Trophoblast cell (in vitro differentiated cells and primary cell): Measurements from ENCODE around the gene MYO7A.

Experiments
- DNase-seq, 2 donors: peaks; one replicate each; pipeline ENCODE4 v3.0.0-alpha.2; 2016
- H2AFZ ChIP-seq: 2 replicates; pipeline ENCODE4 v1.6.1; 2013; ENCODE audit warnings: low read length, moderate library complexity, mild to moderate bottlenecking; ENCODE audit not compliant: insufficient read depth, poor library complexity
- H2AK5ac ChIP-seq: 2 replicates; pipeline ENCODE4 v1.6.1; 2013; ENCODE audit warnings: mild to moderate bottlenecking, low read length
- H2BK120ac ChIP-seq: 2 replicates; pipeline ENCODE4 v1.6.1; 2013; ENCODE audit warnings: low read length, mild to moderate bottlenecking, moderate library complexity; ENCODE audit not compliant: insufficient read depth, poor library complexity
- H2BK12ac ChIP-seq: 2 replicates; pipeline ENCODE4 v1.6.1; 2013; ENCODE audit warnings: mild to moderate bottlenecking, low read length, moderate library complexity
- H2BK5ac ChIP-seq: 2 replicates; pipeline ENCODE4 v1.6.1; 2013; ENCODE audit warnings: low read length, low read depth, moderate library complexity, mild to moderate bottlenecking; ENCODE audit not compliant: poor library complexity
- H3K14ac ChIP-seq: 2 replicates; pipeline ENCODE4 v1.6.1; 2013; ENCODE audit warnings: mild to moderate bottlenecking, low read length
- H3K18ac ChIP-seq: 2 replicates; pipeline ENCODE4 v1.6.1; 2013; ENCODE audit warnings: mild to moderate bottlenecking, low read length
- H3K23ac ChIP-seq: 2 replicates; pipeline ENCODE4 v1.6.1; 2013; ENCODE audit warnings: low read length
- H3K27ac ChIP-seq: 2 replicates; pipeline ENCODE4 v1.5.1; 2013; ENCODE audit warnings: low read depth, mild to moderate bottlenecking, inconsistent platforms, low read length, moderate library complexity
- H3K27me3 ChIP-seq: 2 replicates; pipeline ENCODE4 v1.6.1; 2013; ENCODE audit warnings: inconsistent platforms, mild to moderate bottlenecking, low read length, moderate library complexity; ENCODE audit not compliant: insufficient read depth
- H3K36me3 ChIP-seq, 2 experiments: 1 replicate in 1 of 2; 2 replicates in 1 of 2; pipeline ENCODE4 v1.6.1; 2013; ENCODE audit warnings: low read length in 2 of 2, mild to moderate bottlenecking in 2 of 2, moderate library complexity in 1 of 2; ENCODE audit not compliant: insufficient read depth in 2 of 2, control insufficient read depth in 1 of 2
- H3K4ac ChIP-seq: 2 replicates; pipeline ENCODE4 v1.6.1; 2013; ENCODE audit warnings: low read depth, mild to moderate bottlenecking, low read length, moderate library complexity
- H3K4me1 ChIP-seq, 2 experiments: 1 replicate in 1 of 2; 2 replicates in 1 of 2; pipeline ENCODE4 v1.6.1; 2013; ENCODE audit warnings: low read length in 2 of 2, mild to moderate bottlenecking in 2 of 2, moderate library complexity in 1 of 2; ENCODE audit not compliant: insufficient read depth in 2 of 2, control insufficient read depth in 1 of 2
- H3K4me2 ChIP-seq: 2 replicates; pipeline ENCODE4 v1.6.1; 2013; ENCODE audit warnings: inconsistent platforms, mild to moderate bottlenecking, low read length, moderate library complexity
- H3K4me3 ChIP-seq: 2 replicates; pipeline ENCODE4 v1.5.1; 2013; ENCODE audit warnings: mild to moderate bottlenecking, low read depth, low read length, inconsistent platforms
- H3K79me1 ChIP-seq: one replicate; pipeline ENCODE4 v1.6.1; 2013; ENCODE audit warnings: low read length
- H3K79me2 ChIP-seq: 2 replicates; pipeline ENCODE4 v1.6.1; 2013; ENCODE audit warnings: low read length, mild to moderate bottlenecking; ENCODE audit not compliant: control insufficient read depth, insufficient read depth, poor library complexity
- H3K9ac ChIP-seq: 2 replicates; pipeline ENCODE4 v1.6.1; 2013; ENCODE audit warnings: mild to moderate bottlenecking, low read length
- H3K9me3 ChIP-seq: 2 replicates; pipeline ENCODE4 v1.6.1; 2013; ENCODE audit warnings: low read depth, mild to moderate bottlenecking, control low read depth, inconsistent platforms, low read length; ENCODE audit not compliant: insufficient read depth
- H4K12ac ChIP-seq: 2 replicates; pipeline ENCODE4 v1.6.1; 2013; ENCODE audit warnings: low read depth, mild to moderate bottlenecking, low read length, moderate library complexity
- H4K8ac ChIP-seq: 2 replicates; pipeline ENCODE4 v1.6.1; 2013; ENCODE audit warnings: low read depth, mild to moderate bottlenecking, low read length, moderate library complexity
- H4K91ac ChIP-seq: one replicate; pipeline ENCODE4 v1.6.1; 2013; ENCODE audit warnings: low read depth, mild to moderate bottlenecking, low read length, moderate library complexity
- WGBS: extraction: QIAGEN DNeasy Blood & Tissue Kit; methylation state at CpG from one replicate; pipeline ENCODE4 v1.1.7; 2013; ENCODE audit warnings: missing lambda C conversion rate; ENCODE audit not compliant: insufficient read length, insufficient coverage; ENCODE audit errors: extremely low coverage; 5-methylcytosine and 5-hydroxymethylcytosine counted together

MYO7A gene

DNA sequence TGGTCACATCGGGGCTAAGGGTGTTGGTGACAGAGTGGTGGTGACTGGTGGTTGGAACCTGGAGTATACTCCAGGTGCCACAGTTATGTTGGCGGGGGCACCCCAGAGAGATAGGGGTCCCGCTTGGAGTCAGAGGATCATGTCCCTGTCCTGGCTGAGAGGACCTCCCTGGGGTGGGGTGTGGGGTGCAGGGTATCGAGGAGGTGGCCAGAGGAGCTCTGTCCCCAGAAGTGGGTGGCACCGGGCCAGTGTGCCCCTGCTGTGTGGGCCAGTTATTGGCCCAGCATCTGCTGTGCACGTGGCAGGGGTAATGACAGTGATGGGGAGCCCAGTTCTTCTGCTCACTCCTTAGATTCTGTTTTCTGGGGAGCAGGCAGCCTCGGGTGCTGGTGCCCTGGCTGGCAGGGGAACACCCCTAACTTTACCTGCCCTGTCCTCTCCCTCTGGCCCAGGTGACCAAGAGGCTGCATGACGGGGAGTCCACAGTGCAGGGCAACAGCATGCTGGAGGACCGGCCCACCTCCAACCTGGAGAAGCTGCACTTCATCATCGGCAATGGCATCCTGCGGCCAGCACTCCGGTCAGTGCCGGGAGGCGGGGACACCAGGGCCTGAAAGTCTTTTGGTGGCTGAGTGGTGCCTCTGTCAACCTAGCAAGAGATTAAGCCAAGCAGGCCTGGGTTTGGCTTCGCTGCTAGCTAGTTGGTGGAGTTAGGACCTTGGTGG, 56.3 kb downstream of the MYO7A start:
- no peak overlapping the region for H4K12ac ChIP-seq
- H3K23ac ChIP-seq, result no peak overlapping the region
- no peaks in the 10 kb centered on the region for H3K36me3 ChIP-seq
- DNase-seq, result no peak
- H3K18ac ChIP-seq, result no peak overlapping the region
- H3K4me2 ChIP-seq, result no peak overlapping the region
- H3K4me3 ChIP-seq, result no peak overlapping the region
- H4K91ac ChIP-seq, result no peak overlapping the region
- H3K79me1 ChIP-seq, result no peaks in the 10 kb centered on the region
- H2AK5ac ChIP-seq, result no peak overlapping the region
- no peak overlapping the region for H2BK120ac ChIP-seq
- H4K8ac ChIP-seq, result no peak overlapping the region
- no peak overlapping the region for H3K27ac ChIP-seq
- no peaks in the 10 kb centered on the region for H3K27me3 ChIP-seq
- H2BK5ac ChIP-seq, result no peak overlapping the region
- H2AFZ ChIP-seq, result no peak overlapping the region
- no peak overlapping the region for H3K14ac ChIP-seq
- H3K9me3 ChIP-seq, result peaks cover 3% of the 10 kb centered on the region
- no CpG with 5 or more reads among the region's 15 CpGs for WGBS
- no peaks in the 10 kb centered on the region for H3K4me1 ChIP-seq
- no peak overlapping the region for H3K9ac ChIP-seq
- no peaks in the 10 kb centered on the region for H3K79me2 ChIP-seq
- H2BK12ac ChIP-seq, result no peak overlapping the region
- H3K4ac ChIP-seq, result no peak overlapping the region

DNA sequence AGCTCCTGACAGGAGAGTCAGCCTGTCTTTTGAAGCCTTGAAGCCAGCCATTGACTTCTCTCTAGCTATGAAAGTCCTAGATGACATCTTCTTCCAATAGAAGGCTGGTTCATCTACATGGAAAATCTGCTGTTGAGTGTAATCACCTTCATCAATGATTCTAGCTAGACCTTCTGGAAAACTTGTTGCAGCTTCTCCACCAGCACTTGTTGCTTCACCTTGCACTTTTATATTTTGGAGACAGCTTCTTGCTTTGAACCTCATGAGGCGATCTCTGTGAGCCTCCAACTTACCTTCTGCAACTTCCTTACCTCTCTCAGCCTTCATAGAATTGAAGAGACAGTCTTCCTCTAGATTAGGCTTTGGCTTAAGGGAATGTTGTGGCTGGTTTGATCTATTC, 58.3 kb downstream of the MYO7A start:
- H3K9me3 ChIP-seq, result no peaks in the 10 kb centered on the region
- H3K79me2 ChIP-seq, result no peaks in the 10 kb centered on the region
- no peak overlapping the region for H3K4ac ChIP-seq
- H4K91ac ChIP-seq, result no peak overlapping the region
- H3K27ac ChIP-seq, result no peak overlapping the region
- H3K23ac ChIP-seq, result no peak overlapping the region
- no peak overlapping the region for H3K14ac ChIP-seq
- no peaks in the 10 kb centered on the region for H3K79me1 ChIP-seq
- no peak overlapping the region for H2BK120ac ChIP-seq
- no peak overlapping the region for H2AK5ac ChIP-seq
- H3K27me3 ChIP-seq, result no peaks in the 10 kb centered on the region
- no peaks in the 10 kb centered on the region for H3K4me1 ChIP-seq
- DNase-seq, result no peak
- no peak overlapping the region for H3K9ac ChIP-seq
- H2BK12ac ChIP-seq, result no peak overlapping the region
- H3K18ac ChIP-seq, result no peak overlapping the region
- H3K4me2 ChIP-seq, result no peak overlapping the region
- no peak overlapping the region for H4K8ac ChIP-seq
- H2BK5ac ChIP-seq, result no peak overlapping the region
- WGBS, result no CpG with 5 or more reads among the region's 1 CpG
- no peak overlapping the region for H4K12ac ChIP-seq
- no peak overlapping the region for H3K4me3 ChIP-seq
- H2AFZ ChIP-seq, result no peak overlapping the region
- no peaks in the 10 kb centered on the region for H3K36me3 ChIP-seq

GRCh38 chr11:77187111-77187750, 59.2 kb downstream of the MYO7A start:
- H2AK5ac ChIP-seq, result no peak overlapping the region
- H3K14ac ChIP-seq, result no peak overlapping the region
- no peaks in the 10 kb centered on the region for H3K79me1 ChIP-seq
- H2AFZ ChIP-seq, result no peak overlapping the region
- no peaks in the 10 kb centered on the region for H3K36me3 ChIP-seq
- H4K12ac ChIP-seq, result no peak overlapping the region
- H2BK5ac ChIP-seq, result no peak overlapping the region
- no peak overlapping the region for H3K23ac ChIP-seq
- no peak overlapping the region for H4K91ac ChIP-seq
- no peak overlapping the region for H3K9ac ChIP-seq
- WGBS, result no CpG with 5 or more reads among the region's 9 CpGs
- no peak overlapping the region for H3K4ac ChIP-seq
- DNase-seq, result no peak
- H3K18ac ChIP-seq, result no peak overlapping the region
- no peak overlapping the region for H3K4me3 ChIP-seq
- H2BK12ac ChIP-seq, result no peak overlapping the region
- H2BK120ac ChIP-seq, result no peak overlapping the region
- no peaks in the 10 kb centered on the region for H3K79me2 ChIP-seq
- H3K4me2 ChIP-seq, result no peak overlapping the region
- no peaks in the 10 kb centered on the region for H3K4me1 ChIP-seq
- no peak overlapping the region for H3K27ac ChIP-seq
- H4K8ac ChIP-seq, result no peak overlapping the region
- no peaks in the 10 kb centered on the region for H3K9me3 ChIP-seq
- no peaks in the 10 kb centered on the region for H3K27me3 ChIP-seq

- Histone ChIP-seq H3K79me2 (no peaks in the 10 kb centered on the region), H3K79me1 (no peaks in the 10 kb centered on the region)
- WGBS, result no CpG with 5 or more reads among the region's 7 CpGs
Measured at GRCh38 chr11:77187776-77188632, 60.0 kb downstream of the MYO7A start.

More at GRCh38 chr11:77187776-77188632, 60.0 kb downstream of the MYO7A start:
- Histone ChIP-seq H3K36me3 (no peaks in the 10 kb centered on the region), H4K8ac (no peak overlapping the region), H3K4me1 (no peaks in the 10 kb centered on the region), H3K18ac (no peak overlapping the region), H3K27ac (no peak overlapping the region), H2AFZ (no peak overlapping the region), H4K12ac (no peak overlapping the region), H3K4ac (no peak overlapping the region), H2BK5ac (no peak overlapping the region), H3K23ac (no peak overlapping the region), H2BK120ac (no peak overlapping the region), H2BK12ac (no peak overlapping the region), H3K27me3 (no peaks in the 10 kb centered on the region), H3K4me3 (no peak overlapping the region), H3K9me3 (peaks cover 2% of the 10 kb centered on the region), H2AK5ac (no peak overlapping the region), H4K91ac (no peak overlapping the region), H3K4me2 (no peak overlapping the region), H3K9ac (no peak overlapping the region), H3K14ac (no peak overlapping the region)
- peak; percentile 62 to 89 for DNase-seq
